ENCODE measurements around the gene MED20. TPM values are rescaled to one million over a fixed set of nuclear protein-coding genes. Genes with fewer than 3 reads are reported as not detected.
A peak's percentile ranks its signal among the peaks of the same experiment; 100 is the strongest.

Gene MED20
- total and polyA plus RNA-seq, 2 of the 8 experiments (the other 6 are each of a cell fraction or from before 2014, with no cell fraction given): 38.7 to 51.8 TPM

GRCh38 chr6:41887331-41887751, 33.6 kb downstream of the MED20 start:
- H2AFZ ChIP-seq (ENCODE audit: low read length): no peak overlapping the region
- H3K4me2 ChIP-seq (ENCODE audit: insufficient read depth in 1 of 2, low read depth in 2 of 2, low read length in 2 of 2): peak overlapping the region; percentile 32 to 36; a peak in 2 of 4 replicates
- H3K23ac ChIP-seq (ENCODE audit: insufficient read length): no peak overlapping the region
- ChIA-PET POLR2A (ENCODE audit: partially characterized antibody) (interaction anchor here (1.0 kb wide), 1 partner anchor 99 kb away, joined by 3 read pairs; the partner anchor contains the start of gene TOMM6), CTCF (ENCODE audit: partially characterized antibody) (interaction anchor here (0.6 to 2.4 kb wide), 8 partner anchors 15 to 232 kb away, joined by 3 to 7 read pairs (median 3); partner anchors contain the start of genes BYSL and MED20)
- H4K91ac ChIP-seq (replicated peaks; ENCODE audit: insufficient read length, low read length): no peak overlapping the region
- FAIRE-seq: no peak
- no peak overlapping the region for H2BK120ac ChIP-seq (replicated peaks; ENCODE audit: low read depth, low read length)
- H2BK5ac ChIP-seq (ENCODE audit: low read depth, low read length): no peak overlapping the region
- no peaks in the 10 kb centered on the region for H3K23me2 ChIP-seq (ENCODE audit: low read depth, low read length)
- H3K27me3 ChIP-seq (replicated peaks in 1 of 4; ENCODE audit: control insufficient read depth in 3 of 4, extremely low read depth in 1 of 4, insufficient read depth in 3 of 4, low read length in 3 of 4): no peaks in the 10 kb centered on the region
- H2BK12ac ChIP-seq (ENCODE audit: low read depth, low read length): no peak overlapping the region
- H3K79me1 ChIP-seq (ENCODE audit: low read depth, low read length): no peaks in the 10 kb centered on the region; the same call in 1 of the 2 replicates
- no peak overlapping the region for H4K8ac ChIP-seq (ENCODE audit: extremely low read depth, insufficient read depth, low read length)
- H3K4ac ChIP-seq (replicated peaks; ENCODE audit: insufficient read length, low read depth, low read length): no peak overlapping the region
- H4K5ac ChIP-seq (ENCODE audit: insufficient read length, low read depth, low read length): no peak overlapping the region
- H2BK20ac ChIP-seq (ENCODE audit: low read length): no peak overlapping the region
- H3K18ac ChIP-seq (ENCODE audit: extremely low read depth, low read length): no peak overlapping the region
- no peak overlapping the region for H3K56ac ChIP-seq (replicated peaks; ENCODE audit: insufficient read length, low read depth, low read length)
- peaks cover 0 to 1% of the 10 kb centered on the region in 2 experiments for H4K20me1 ChIP-seq (replicated peaks in 1 of 2; ENCODE audit: control insufficient read depth in 1 of 2, insufficient read depth in 2 of 2, low read length in 2 of 2)
- H3K14ac ChIP-seq (ENCODE audit: insufficient read length): no peak overlapping the region
- H3K4me1 ChIP-seq (replicated peaks in 1 of 4; ENCODE audit: control insufficient read depth in 3 of 4, insufficient read depth in 4 of 4, low read length in 3 of 4): peaks cover 0 to 6% (median 5%) of the 10 kb centered on the region in 4 experiments; a peak in 3 of 7 replicates
- WGBS, 2 experiments (ENCODE audit: extremely low coverage in 1 of 2, insufficient coverage in 1 of 2, insufficient read length in 1 of 2, insufficient replicate concordance in 2 of 2, low coverage in 1 of 2, low lambda C conversion rate in 2 of 2, missing lambda C conversion rate in 1 of 2): 55% methylated on average over 4 of the region's 4 CpGs; no CpG with 5 or more reads in 1 of the 2 experiments
- H2AK5ac ChIP-seq (ENCODE audit: low read depth, low read length): peak overlapping the region; percentile 95; the same call in 1 of the 2 replicates
- no peaks in the 10 kb centered on the region for H3K9me3 ChIP-seq (ENCODE audit: insufficient read depth in 2 of 2, low read depth in 1 of 2, low read length in 1 of 2)
- DNase-seq (ENCODE audit: low read depth in 1 of 2, low spot score in 2 of 2): no peak
- peaks cover 0 to 2% (median 0%) of the 10 kb centered on the region in 4 experiments; a peak in 2 of 8 replicates for H3K36me3 ChIP-seq (ENCODE audit: control insufficient read depth in 2 of 4, insufficient read depth in 4 of 4, low read length in 3 of 4)
- TF ChIP-seq CBX8 (IDR thresholded peaks at IDR 0.05; ENCODE audit: borderline replicate concordance, low read depth, low read length) (no peak), CBX5 (IDR thresholded peaks at IDR 0.05; ENCODE audit: low read depth, low read length) (no peak), SP2 (IDR thresholded peaks at IDR 0.05; ENCODE audit: low read length) (no peak), CREB1 (IDR thresholded peaks at IDR 0.05) (no peak), BCL11A (IDR thresholded peaks at IDR 0.05; ENCODE audit: low read depth in 2 of 2, low read length in 2 of 2) (no peak), TCF12 (IDR thresholded peaks at IDR 0.05; ENCODE audit: low read depth, low read length) (no peak), SP1 (IDR thresholded peaks at IDR 0.05; ENCODE audit: low read depth, low read length) (no peak), JUN (IDR thresholded peaks at IDR 0.05; ENCODE audit: low read depth, low read length) (no peak), GABPA (IDR thresholded peaks at IDR 0.05; ENCODE audit: borderline replicate concordance, insufficient read depth, low read length) (no peak), CHD1 (IDR thresholded peaks at IDR 0.05; ENCODE audit: low read depth, low read length) (no peak), ASH2L (IDR thresholded peaks at IDR 0.05; ENCODE audit: low read length) (no peak), CTBP2 (IDR thresholded peaks at IDR 0.05; ENCODE audit: borderline replicate concordance, insufficient read depth, insufficient read length, low read length) (no peak), YY1 (IDR thresholded peaks at IDR 0.05; ENCODE audit: low read depth, low read length) (no peak), GTF2F1 (IDR thresholded peaks at IDR 0.05; ENCODE audit: borderline replicate concordance, low read depth, low read length) (no peak), SP4 (IDR thresholded peaks at IDR 0.05; ENCODE audit: low read length) (no peak)
- no peak overlapping the region for H3K4me3 ChIP-seq (ENCODE audit: extremely low read depth in 1 of 4, insufficient read depth in 2 of 4, low read depth in 3 of 4, low read length in 4 of 4)
- no peak overlapping the region for H2BK15ac ChIP-seq (ENCODE audit: low read length)
- no peak overlapping the region for H3K27ac ChIP-seq (ENCODE audit: low read depth, low read length)
- H3K79me2 ChIP-seq (ENCODE audit: control insufficient read depth in 1 of 2, insufficient read depth in 2 of 2, low read length in 2 of 2): peaks cover 0 to 59% of the 10 kb centered on the region in 2 experiments; a peak in 3 of 4 replicates
- no peak overlapping the region for H3K9ac ChIP-seq (replicated peaks in 1 of 4; ENCODE audit: extremely low read depth in 1 of 4, low read depth in 3 of 4, low read length in 3 of 4)
